GM12873 (cell line): ENCODE results near the gene PLD3.

ENCODE experiments used
- TF ChIP-seq, protein P1 (sequence below): IDR thresholded peaks from 2 replicates; pipeline ENCODE4 v1.5.1; 2012; ENCODE audit warnings: low read depth, mild to moderate bottlenecking, moderate library complexity, low read length, control low read depth; ENCODE audit not compliant: insufficient read depth; ENCODE audit errors: missing control alignments

Gene PLD3

DNA sequence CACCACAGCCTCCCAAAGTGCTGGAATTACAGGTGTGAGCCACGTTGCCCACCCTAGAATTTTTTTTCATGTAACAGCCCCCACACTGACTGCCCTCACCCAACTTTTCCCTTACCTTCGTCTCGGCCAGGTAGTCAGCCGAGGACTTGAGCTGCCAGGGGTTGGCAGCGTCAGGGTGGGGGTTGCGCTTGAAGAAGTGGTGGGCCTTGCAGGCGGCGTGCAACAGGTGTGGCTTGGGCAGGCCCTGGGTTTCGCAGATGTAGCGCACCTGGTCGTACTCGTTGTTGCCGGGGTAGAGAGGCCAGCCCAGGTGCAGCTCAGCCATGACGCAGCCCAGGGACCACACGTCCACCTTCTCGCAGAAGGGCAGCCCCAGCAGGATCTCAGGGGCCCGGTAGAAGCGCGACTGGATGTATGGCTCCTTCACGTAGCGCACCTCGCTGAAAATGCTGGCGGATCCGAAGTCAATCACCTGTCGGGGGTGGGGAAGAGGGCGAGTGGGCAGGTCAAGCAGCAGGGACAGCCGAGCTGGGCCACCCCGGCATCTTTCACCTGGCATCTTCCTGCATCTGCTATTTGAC lies 35.3 kb downstream of the PLD3 start:
- TF ChIP-seq, protein P1, sequence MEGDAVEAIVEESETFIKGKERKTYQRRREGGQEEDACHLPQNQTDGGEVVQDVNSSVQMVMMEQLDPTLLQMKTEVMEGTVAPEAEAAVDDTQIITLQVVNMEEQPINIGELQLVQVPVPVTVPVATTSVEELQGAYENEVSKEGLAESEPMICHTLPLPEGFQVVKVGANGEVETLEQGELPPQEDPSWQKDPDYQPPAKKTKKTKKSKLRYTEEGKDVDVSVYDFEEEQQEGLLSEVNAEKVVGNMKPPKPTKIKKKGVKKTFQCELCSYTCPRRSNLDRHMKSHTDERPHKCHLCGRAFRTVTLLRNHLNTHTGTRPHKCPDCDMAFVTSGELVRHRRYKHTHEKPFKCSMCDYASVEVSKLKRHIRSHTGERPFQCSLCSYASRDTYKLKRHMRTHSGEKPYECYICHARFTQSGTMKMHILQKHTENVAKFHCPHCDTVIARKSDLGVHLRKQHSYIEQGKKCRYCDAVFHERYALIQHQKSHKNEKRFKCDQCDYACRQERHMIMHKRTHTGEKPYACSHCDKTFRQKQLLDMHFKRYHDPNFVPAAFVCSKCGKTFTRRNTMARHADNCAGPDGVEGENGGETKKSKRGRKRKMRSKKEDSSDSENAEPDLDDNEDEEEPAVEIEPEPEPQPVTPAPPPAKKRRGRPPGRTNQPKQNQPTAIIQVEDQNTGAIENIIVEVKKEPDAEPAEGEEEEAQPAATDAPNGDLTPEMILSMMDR = no peak

DNA sequence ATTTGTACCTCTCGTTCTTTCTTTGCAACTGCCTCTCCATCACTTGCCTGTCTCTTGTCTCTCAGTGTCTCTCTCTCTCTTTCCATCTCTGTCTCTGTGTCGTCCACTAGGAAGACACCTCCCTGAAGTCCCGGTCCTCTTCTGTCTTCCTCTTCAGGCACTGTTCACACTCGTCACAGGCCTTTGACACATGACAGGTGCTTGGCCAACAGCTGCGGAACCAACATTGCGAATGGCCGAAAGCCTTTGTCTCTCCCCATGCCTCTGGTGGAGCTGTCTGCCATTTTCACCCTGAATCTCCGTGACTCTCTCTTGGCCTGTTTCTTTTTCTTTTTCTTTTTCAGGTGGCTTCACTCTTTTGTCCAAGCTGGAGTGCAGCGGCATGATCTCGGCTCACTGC lies 38.7 kb downstream of the PLD3 start:
- TF ChIP-seq, protein P1 = no peak

DNA sequence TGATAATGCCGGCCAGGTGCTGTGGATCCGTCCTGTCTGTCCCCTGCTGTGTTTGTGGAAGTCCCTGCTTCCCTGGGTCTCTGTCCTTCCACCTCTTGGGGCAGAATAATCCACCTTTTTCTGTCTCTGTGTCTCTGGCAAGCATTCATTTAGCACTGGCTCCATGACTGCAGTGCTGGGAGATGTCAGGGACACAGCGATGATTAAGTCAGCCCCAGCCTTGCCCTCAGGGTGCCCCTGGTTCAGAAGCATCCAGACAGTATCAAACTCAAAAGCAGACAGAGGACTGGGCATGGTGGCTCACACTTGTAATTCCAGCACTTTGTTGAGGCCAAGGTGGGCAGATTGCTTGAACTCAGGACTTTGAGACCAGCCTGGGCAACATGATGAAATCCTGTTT lies 40.0 kb downstream of the PLD3 start:
- TF ChIP-seq, protein P1 = no peak

DNA sequence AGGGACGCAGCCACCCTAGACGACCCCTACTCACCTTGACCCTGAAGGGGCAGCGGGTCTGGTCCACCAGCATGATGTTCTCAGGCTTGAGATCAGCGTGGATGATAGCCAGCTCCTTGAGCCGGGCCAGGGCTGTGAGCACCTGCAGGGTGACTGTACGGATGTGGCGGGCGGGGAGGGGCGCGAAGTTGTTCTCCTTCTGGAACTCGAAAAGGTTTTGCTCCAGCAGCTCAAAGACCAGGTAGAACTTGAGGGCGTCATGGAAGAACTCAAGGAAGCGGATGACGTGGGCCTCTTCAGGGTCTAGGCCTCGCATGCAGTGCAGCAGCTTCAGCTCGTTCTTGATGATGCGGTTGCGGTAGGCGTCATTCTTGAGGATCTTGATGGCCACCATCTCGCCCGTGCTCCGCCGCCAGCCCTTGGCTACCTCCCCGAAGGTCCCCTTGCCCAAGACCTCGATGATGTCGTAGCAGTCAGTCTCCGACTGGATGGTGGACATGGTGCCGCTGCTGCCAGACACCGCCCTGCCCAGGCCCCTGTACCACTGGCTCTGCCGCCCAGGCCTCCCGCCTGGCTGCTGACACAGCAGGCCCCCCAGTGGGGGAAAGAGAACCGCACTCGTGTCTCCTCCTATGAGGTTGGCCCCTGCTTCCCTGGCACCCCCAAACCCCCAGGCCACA lies 41.0 kb downstream of the PLD3 start:
- TF ChIP-seq, protein P1 = no peak

DNA sequence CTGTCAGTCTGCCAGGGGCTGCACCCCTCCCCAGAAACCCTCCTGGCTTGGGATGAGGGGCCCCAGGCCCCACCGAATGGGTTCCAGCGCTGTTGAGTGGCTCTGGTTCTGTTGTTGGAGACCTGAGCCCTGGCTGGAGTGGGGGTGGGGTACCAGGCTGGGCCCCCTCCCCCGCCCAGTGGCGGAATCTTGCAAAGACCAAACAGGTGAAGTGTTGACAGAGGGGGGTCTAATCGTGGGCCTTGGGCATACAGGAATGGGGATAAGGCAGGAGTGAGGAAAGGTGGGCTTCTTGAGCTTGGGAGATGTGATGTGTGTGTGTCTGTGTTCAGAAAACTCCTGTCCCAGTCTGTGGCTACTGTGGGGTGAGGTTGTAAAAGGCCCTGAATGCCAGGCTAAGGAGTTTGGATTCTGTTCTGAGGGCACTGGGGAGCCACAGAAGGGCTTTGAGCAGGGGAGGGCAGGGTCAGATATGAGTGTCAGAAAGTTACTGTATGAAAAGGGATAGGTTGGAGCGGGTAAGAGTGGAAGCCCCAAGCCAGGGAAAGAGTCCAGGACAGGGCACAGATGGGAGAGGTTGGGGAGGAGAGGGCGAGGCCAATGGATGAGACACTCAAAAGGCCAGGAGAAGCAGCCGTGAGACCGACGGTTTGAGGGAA lies 41.7 kb downstream of the PLD3 start, which contains the start of gene HIPK4:
TSS of gene HIPK4 (minus strand) at position 98 of the 659 bp plus-strand sequence. CDS start 279 bp downstream, outside the sequence.
- TF ChIP-seq, protein P1 = no peak

DNA sequence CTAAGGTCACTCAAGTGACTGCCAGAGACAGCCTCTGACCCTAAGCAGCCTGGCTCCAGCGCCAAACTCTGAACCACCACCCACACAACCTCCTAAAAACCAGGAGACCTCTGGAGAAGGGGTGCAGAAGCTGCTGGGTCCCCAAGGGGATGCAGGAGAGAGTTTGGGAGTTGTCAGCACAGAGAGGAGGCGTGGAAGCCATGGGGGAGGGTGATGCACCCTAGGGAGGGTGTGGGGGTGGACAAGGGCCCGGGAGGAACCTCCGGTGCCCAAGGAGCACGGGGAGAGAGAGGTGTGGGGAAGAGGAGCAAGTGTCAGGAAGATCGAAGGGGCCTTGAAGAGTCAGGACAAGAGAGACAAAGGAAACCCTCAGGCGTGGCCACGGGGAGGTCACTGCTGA lies 43.6 kb downstream of the PLD3 start:
- TF ChIP-seq, protein P1 = no peak

DNA sequence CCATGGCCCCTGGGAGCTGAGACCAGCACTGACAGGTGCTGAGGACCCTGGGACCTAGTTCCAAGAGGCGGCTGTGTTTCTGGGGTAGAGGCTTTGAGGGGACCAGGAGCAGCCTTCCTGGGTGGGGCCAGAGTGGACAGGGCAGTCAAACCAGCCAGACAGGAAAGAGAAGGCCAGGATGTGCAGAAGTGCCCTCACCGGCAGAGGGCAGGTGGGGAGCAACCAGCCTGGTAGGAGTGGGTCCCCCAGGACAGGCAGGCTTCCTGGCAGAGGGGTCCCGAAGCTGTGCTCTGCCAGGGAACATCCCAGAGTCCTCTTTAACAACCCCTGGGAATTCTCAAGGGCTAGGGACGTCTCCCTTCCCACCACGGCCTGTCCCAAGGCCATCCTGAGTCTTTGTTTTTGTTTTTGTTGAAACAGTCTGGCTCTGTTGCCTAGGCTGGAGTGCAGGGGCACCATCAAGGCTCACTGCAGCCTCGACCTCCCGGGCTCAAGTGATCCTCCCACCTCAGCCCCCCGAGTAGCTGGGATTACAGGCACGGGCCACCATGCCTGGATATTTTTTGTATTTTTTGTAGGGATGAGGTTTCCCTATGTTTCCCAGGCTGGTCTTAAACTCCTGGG lies 44.5 kb downstream of the PLD3 start:
- TF ChIP-seq, protein P1 = peak; percentile 37
